Sigmoid colon (tissue), 7 donors: ENCODE results near the gene SPACA6. TPM values are rescaled to one million over a fixed set of nuclear protein-coding genes. Genes with fewer than 3 reads are reported as not detected.

Experiments
- DNase-seq: peaks from one replicate; pipeline ENCODE4 v3.0.0-alpha.2; 2019
- H3K27ac ChIP-seq, 4 donors: fragments of 200-600 bp; sonication (generic); one replicate each; pipeline ENCODE4 v1.5.1; 2016 to 2019; ENCODE audit warnings: mild to moderate bottlenecking in 1 of 4
- H3K27me3 ChIP-seq, 3 donors: fragments of 200-600 bp; sonication (generic); one replicate each; pipeline ENCODE4 v1.5.1; 2019; ENCODE audit warnings: mild to moderate bottlenecking in 1 of 3
- H3K36me3 ChIP-seq, 4 donors: fragments of 200-600 bp; sonication (generic); one replicate each; pipeline ENCODE4 v1.5.1; 2016 to 2019
- H3K4me1 ChIP-seq, 4 donors: fragments of 200-600 bp; sonication (generic); one replicate each; pipeline ENCODE4 v1.5.1; 2017 to 2019
- H3K4me3 ChIP-seq, 4 donors: fragments of 200-600 bp; sonication (generic); one replicate each; pipeline ENCODE4 v1.5.1; 2017 to 2019; ENCODE audit warnings: mild to moderate bottlenecking in 2 of 4, moderate library complexity in 1 of 4
- H3K9me3 ChIP-seq, 4 donors: fragments of 200-600 bp in 3 of 4; sonication (generic) in 3 of 4; one replicate each; pipeline versions ENCODE4 v1.5.1 to v1.6.1; 2013 to 2019
- CTCF ChIP-seq, 4 experiments: fragments of 450-650 bp in 3 of 4; fragments of 200-600 bp in 1 of 4; IDR thresholded peaks; one replicate each; pipeline ENCODE4 v1.5.1; 2016 to 2019; ENCODE audit warnings: antibody characterized with exemption in 4 of 4, mild to moderate bottlenecking in 3 of 4, moderate library complexity in 2 of 4
- EP300 ChIP-seq, 4 donors: sonication (generic); formaldehyde crosslinking; IDR thresholded peaks; one replicate each; pipeline ENCODE4 v1.6.1; 2017; ENCODE audit warnings: antibody characterized with exemption in 4 of 4
- POLR2A ChIP-seq, 2 donors: fragments of 450-650 bp; IDR thresholded peaks; one replicate each; pipeline ENCODE4 v1.6.1; 2016; ENCODE audit warnings: antibody characterized with exemption in 2 of 2, mild to moderate bottlenecking in 2 of 2, moderate library complexity in 2 of 2
- POLR2AphosphoS5 ChIP-seq, 4 donors: sonication (generic); formaldehyde crosslinking; IDR thresholded peaks; one replicate each; pipeline ENCODE4 v1.6.1; 2017; ENCODE audit warnings: antibody characterized with exemption in 4 of 4
- WGBS, 2 donors: extraction: QIAGEN DNeasy Blood & Tissue Kit; methylation state at CpG; one replicate each; pipeline ENCODE4 v1.1.7; 2013; 5-methylcytosine and 5-hydroxymethylcytosine counted together
- intact Hi-C: fragments of 100-400 bp; cut with DNase I; formaldehyde crosslinking; loops from one replicate; pipeline ENCODE4 v1.15.1; 2023
- polyA plus RNA-seq, 3 donors: library from polyadenylated mRNA; stranded (reverse); fragments of 200-250 nt; gene quantifications; one replicate each; pipeline ENCODE4 v1.2.3, GENCODE V29; 2013
- total RNA-seq, 4 donors: library from RNA; depleted of rRNA; stranded (reverse); fragments of >200 nt; gene quantifications; one replicate each; pipeline ENCODE4 v1.1.0, GENCODE V29; 2016
- donor health status: healthy with polysubstance abuse.
- donor health status: Bipolar disorder and iron deficiency.
- donor health status: healthy.

SPACA6 gene
- total and polyA plus RNA-seq, 7 donors, result 3.0 to 45.7 (median 21.4) TPM; not detected in 1

GRCh38 chr19:51706296-51706695, 13.2 kb downstream of the SPACA6 start:
- Histone ChIP-seq H3K27ac (peak overlapping the region in 2 of 4 donors; percentile 87 to 95), H3K27me3 (no peaks in the 10 kb centered on the region), H3K4me3 (no peak overlapping the region), H3K9me3 (no peaks in the 10 kb centered on the region), H3K4me1 (peaks cover 0 to 33% (median 32%) of the 10 kb centered on the region in 4 donors), H3K36me3 (peaks cover 0 to 13% (median 2%) of the 10 kb centered on the region in 4 donors)
- intact Hi-C loops, result loop anchor here (10.0 kb wide), 1 partner anchor 1321 kb away; the partner anchor contains the start of gene POLD1
- TF ChIP-seq POLR2A (IDR thresholded peaks at IDR 0.05) (no peak), EP300 (IDR thresholded peaks at IDR 0.05) (no peak), POLR2AphosphoS5 (IDR thresholded peaks at IDR 0.05) (no peak), CTCF (IDR thresholded peaks at IDR 0.05) (no peak)
- no peak for DNase-seq
- 97 to 100% methylated on average over 4 of the region's 4 CpGs for WGBS, 2 donors

- Histone ChIP-seq H3K9me3 (no peaks in the 10 kb centered on the region), H3K4me3 (no peak overlapping the region), H3K27me3 (no peaks in the 10 kb centered on the region), H3K36me3 (peaks cover 0 to 13% (median 2%) of the 10 kb centered on the region in 4 donors), H3K4me1 (peaks cover 0 to 32% (median 31%) of the 10 kb centered on the region in 4 donors), H3K27ac (no peak overlapping the region)
- TF ChIP-seq CTCF (IDR thresholded peaks at IDR 0.05) (no peak), POLR2AphosphoS5 (IDR thresholded peaks at IDR 0.05) (no peak), EP300 (IDR thresholded peaks at IDR 0.05) (no peak), POLR2A (IDR thresholded peaks at IDR 0.05) (no peak)
- intact Hi-C loops, result loop anchor here (10.0 kb wide), 1 partner anchor 1322 kb away; the partner anchor contains the start of gene POLD1
- WGBS, 2 donors, result 95% methylated on average over 3 of the region's 3 CpGs
- DNase-seq, result no peak
Measured at GRCh38 chr19:51706885-51707284, 13.8 kb downstream of the SPACA6 start.

GRCh38 chr19:51708811-51709210, 15.7 kb downstream of the SPACA6 start:
- intact Hi-C loops, result loop anchor here (10.0 kb wide), 1 partner anchor 1324 kb away; the partner anchor contains the start of gene POLD1
- TF ChIP-seq POLR2A (IDR thresholded peaks at IDR 0.05) (no peak), POLR2AphosphoS5 (IDR thresholded peaks at IDR 0.05) (peak in 1 of 4 donors; percentile 31)
- WGBS, 2 donors, result 80 to 86% methylated on average over 4 of the region's 4 CpGs
- H3K27ac ChIP-seq, result no peak overlapping the region
- H3K36me3 ChIP-seq, result peaks cover 0 to 13% (median 2%) of the 10 kb centered on the region in 4 donors
- no peak overlapping the region for H3K4me3 ChIP-seq
- H3K9me3 ChIP-seq, result no peaks in the 10 kb centered on the region
- H3K27me3 ChIP-seq, result no peaks in the 10 kb centered on the region
- peaks cover 0 to 13% (median 12%) of the 10 kb centered on the region in 4 donors for H3K4me1 ChIP-seq
- no peak for DNase-seq

- no peak overlapping the region for H3K27ac ChIP-seq
- no peaks in the 10 kb centered on the region for H3K9me3 ChIP-seq
- intact Hi-C loops, result loop anchor here (10.0 kb wide), 1 partner anchor 1325 kb away; the partner anchor contains the start of gene POLD1
- H3K4me3 ChIP-seq, result no peak overlapping the region
- TF ChIP-seq CTCF (IDR thresholded peaks at IDR 0.05), result no peak
- peak in 1 of 4 donors; percentile 28 for TF ChIP-seq POLR2AphosphoS5 (IDR thresholded peaks at IDR 0.05)
- no peak for TF ChIP-seq EP300 (IDR thresholded peaks at IDR 0.05)
- no peak for TF ChIP-seq POLR2A (IDR thresholded peaks at IDR 0.05)
- H3K27me3 ChIP-seq, result no peaks in the 10 kb centered on the region
- peaks cover 0 to 13% (median 2%) of the 10 kb centered on the region in 4 donors for H3K36me3 ChIP-seq
- whole genome bisulfite sequencing, 2 donors, result 81 to 82% methylated on average over 6 of the region's 6 CpGs
- DNase-seq, result no peak
- H3K4me1 ChIP-seq, result peaks cover 0 to 12% (median 10%) of the 10 kb centered on the region in 4 donors
Measured at GRCh38 chr19:51709575-51709974, 16.4 kb downstream of the SPACA6 start.

- WGBS, 2 donors, result 53 to 79% methylated on average over 2 of the region's 2 CpGs
Measured at GRCh38 chr19:51710163-51710562, 17.0 kb downstream of the SPACA6 start.

More at GRCh38 chr19:51710163-51710562, 17.0 kb downstream of the SPACA6 start:
- intact Hi-C loops, result no loop called here
- no peak overlapping the region for H3K4me3 ChIP-seq
- TF ChIP-seq POLR2A (IDR thresholded peaks at IDR 0.05) (no peak), CTCF (IDR thresholded peaks at IDR 0.05) (no peak), EP300 (IDR thresholded peaks at IDR 0.05) (no peak), POLR2AphosphoS5 (IDR thresholded peaks at IDR 0.05) (no peak)
- H3K36me3 ChIP-seq, result peaks cover 0 to 13% (median 2%) of the 10 kb centered on the region in 4 donors
- H3K27ac ChIP-seq, result no peak overlapping the region
- no peaks in the 10 kb centered on the region for H3K9me3 ChIP-seq
- H3K27me3 ChIP-seq, result no peaks in the 10 kb centered on the region
- peaks cover 0 to 6% (median 4%) of the 10 kb centered on the region in 4 donors for H3K4me1 ChIP-seq
- DNase-seq, result no peak
